ENCODE data around the gene ELK3. TPM values are rescaled to one million over a fixed set of nuclear protein-coding genes. Genes with fewer than 3 reads are reported as not detected.

Gene ELK3
- total RNA-seq, 1 experiment from 2014 or later: 0.45 TPM

- no peak overlapping the region for H3K4me3 ChIP-seq (ENCODE audit: low read depth, low read length)
- H3K9me3 ChIP-seq: no peaks in the 10 kb centered on the region
- Mint-ChIP-seq H3K4me3 (ENCODE audit: unreplicated experiment) (no peak overlapping the region), H3K4me1 (ENCODE audit: low read depth, unreplicated experiment) (peaks cover 2% of the 10 kb centered on the region), H3K9me3 (ENCODE audit: unreplicated experiment) (no peaks in the 10 kb centered on the region), H3K36me3 (ENCODE audit: insufficient read depth, unreplicated experiment) (no peaks in the 10 kb centered on the region), H3K27ac (ENCODE audit: unreplicated experiment) (no peak overlapping the region), H3K27me3 (ENCODE audit: insufficient read depth, unreplicated experiment) (no peaks in the 10 kb centered on the region)
- no peak for DNase-seq
- H3K27me3 ChIP-seq (replicated peaks; ENCODE audit: control insufficient read depth, insufficient read depth, low read length): no peaks in the 10 kb centered on the region
- no peaks in the 10 kb centered on the region for H3K36me3 ChIP-seq (ENCODE audit: control insufficient read depth, insufficient read depth, low read length)
- intact Hi-C loops (cut with micrococcal nuclease; ENCODE audit: unreplicated experiment): no loop called here
- BruUV-seq (replicated peaks): no TSS peak
- ChIA-PET POLR2A (no interaction called here), CTCF (no interaction called here)
- TF ChIP-seq CTCF (IDR thresholded peaks at IDR 0.05; ENCODE audit: insufficient read depth in 1 of 2, low read depth in 1 of 2, low read length in 1 of 2, severe bottlenecking in 1 of 2, unreplicated experiment in 1 of 2): no peak
- H3K4me1 ChIP-seq: 0 out of 2 replicates have a peak, but pooled peaks cover 1% of the 10 kb centered on the region
Measured at GRCh38 chr12:96258104-96258961, 64.2 kb downstream of the ELK3 start.

GRCh38 chr12:96260231-96260630, 66.1 kb downstream of the ELK3 start:
- H3K4me1 ChIP-seq: 0 out of 2 replicates have a peak, but pooled peaks cover 4% of the 10 kb centered on the region

GRCh38 chr12:96260644-96261043, 66.5 kb downstream of the ELK3 start:
- Histone ChIP-seq H3K27me3 (replicated peaks; ENCODE audit: control insufficient read depth, insufficient read depth, low read length) (no peaks in the 10 kb centered on the region), H3K4me1 (0 out of 2 replicates have a peak, but pooled peaks cover 4% of the 10 kb centered on the region), H3K9me3 (no peaks in the 10 kb centered on the region), H3K36me3 (ENCODE audit: control insufficient read depth, insufficient read depth, low read length) (no peaks in the 10 kb centered on the region), H3K4me3 (ENCODE audit: low read depth, low read length) (no peak overlapping the region)
- Mint-ChIP-seq H3K4me3 (ENCODE audit: unreplicated experiment) (no peak overlapping the region), H3K4me1 (ENCODE audit: low read depth, unreplicated experiment) (peaks cover 11% of the 10 kb centered on the region), H3K27me3 (ENCODE audit: insufficient read depth, unreplicated experiment) (no peaks in the 10 kb centered on the region), H3K36me3 (ENCODE audit: insufficient read depth, unreplicated experiment) (no peaks in the 10 kb centered on the region), H3K27ac (ENCODE audit: unreplicated experiment) (no peak overlapping the region), H3K9me3 (ENCODE audit: unreplicated experiment) (no peaks in the 10 kb centered on the region)
- no TSS peak for BruUV-seq (replicated peaks)
- no peak for TF ChIP-seq CTCF (IDR thresholded peaks at IDR 0.05; ENCODE audit: insufficient read depth in 1 of 2, low read depth in 1 of 2, low read length in 1 of 2, severe bottlenecking in 1 of 2, unreplicated experiment in 1 of 2)
- POLR2A ChIA-PET: no interaction called here
- intact Hi-C loops (cut with micrococcal nuclease; ENCODE audit: unreplicated experiment): no loop called here
- CTCF ChIA-PET: interaction anchor here (0.6 kb wide), 1 partner anchor 131 kb away, joined by 3 read pairs; no protein-coding TSS in a partner anchor
- DNase-seq: no peak

More at GRCh38 chr12:96260231-96260630, 66.1 kb downstream of the ELK3 start:
- Mint-ChIP-seq H3K4me1 (ENCODE audit: low read depth, unreplicated experiment) (peaks cover 11% of the 10 kb centered on the region), H3K36me3 (ENCODE audit: insufficient read depth, unreplicated experiment) (no peaks in the 10 kb centered on the region), H3K27ac (ENCODE audit: unreplicated experiment) (no peak overlapping the region), H3K4me3 (ENCODE audit: unreplicated experiment) (no peak overlapping the region), H3K27me3 (ENCODE audit: insufficient read depth, unreplicated experiment) (no peaks in the 10 kb centered on the region), H3K9me3 (ENCODE audit: unreplicated experiment) (no peaks in the 10 kb centered on the region)
- CTCF ChIA-PET: interaction anchor here (0.6 kb wide), 1 partner anchor 131 kb away, joined by 3 read pairs; no protein-coding TSS in a partner anchor
- no TSS peak for BruUV-seq (replicated peaks)
- TF ChIP-seq CTCF (IDR thresholded peaks at IDR 0.05; ENCODE audit: insufficient read depth in 1 of 2, low read depth in 1 of 2, low read length in 1 of 2, severe bottlenecking in 1 of 2, unreplicated experiment in 1 of 2): no peak
- DNase-seq: no peak
- Histone ChIP-seq H3K36me3 (ENCODE audit: control insufficient read depth, insufficient read depth, low read length) (no peaks in the 10 kb centered on the region), H3K4me3 (ENCODE audit: low read depth, low read length) (no peak overlapping the region), H3K9me3 (no peaks in the 10 kb centered on the region), H3K27me3 (replicated peaks; ENCODE audit: control insufficient read depth, insufficient read depth, low read length) (no peaks in the 10 kb centered on the region)
- POLR2A ChIA-PET: no interaction called here
- intact Hi-C loops (cut with micrococcal nuclease; ENCODE audit: unreplicated experiment): no loop called here

Data from Caco-2 (cell line).